HEK293 (cell line): Measurements from ENCODE around the gene RPUSD2.

Experiments used
- CTCF ChIA-PET: fragments of 350-600 bp; formaldehyde crosslinking; extraction: SDS; loops from one replicate; lab custom pipeline; 2021; ENCODE audit warnings: antibody characterized with exemption; lab: Yijun Ruan, JAX
- POLR2A ChIA-PET: fragments of 300-600 bp; formaldehyde crosslinking; extraction: SDS; loops from one replicate; lab custom pipeline; 2020; ENCODE audit warnings: antibody characterized with exemption, inconsistent platforms; lab: Yijun Ruan, JAX
- H3K27ac ChIP-seq: fragments of 200-500 bp; sonication (Bioruptor generic); 2 replicates; pipeline ENCODE4 v1.5.1; 2014; ENCODE audit warnings: low read depth, low read length, control low read depth, inconsistent platforms; ENCODE audit errors: extremely low read depth
- H3K36me3 ChIP-seq, 2 experiments: fragments of 200-500 bp in 1 of 2; sonication (Bioruptor generic) in 1 of 2; 1 replicate in 1 of 2; 2 replicates in 1 of 2; pipeline ENCODE4 v1.5.1; 2014 to 2017; ENCODE audit warnings: inconsistent platforms in 2 of 2, low read length in 2 of 2; ENCODE audit not compliant: control insufficient read depth in 2 of 2, insufficient read depth in 1 of 2
- H3K4me1 ChIP-seq: fragments of 200-500 bp; sonication (Bioruptor generic); 2 replicates; pipeline ENCODE4 v1.5.1; 2014; ENCODE audit warnings: mild to moderate bottlenecking, low read length, inconsistent platforms; ENCODE audit not compliant: control insufficient read depth, insufficient read depth
- H3K4me3 ChIP-seq: 2 replicates; pipeline ENCODE4 v1.5.1; 2011; ENCODE audit warnings: low read depth, mild to moderate bottlenecking, control low read depth, low read length, moderate library complexity
- H3K9me3 ChIP-seq: fragments of 200-500 bp; sonication (Bioruptor generic); 2 replicates; pipeline ENCODE4 v1.5.1; 2014; ENCODE audit warnings: low read depth, low read length, inconsistent platforms; ENCODE audit not compliant: control insufficient read depth, insufficient read depth
- BCL6B ChIP-seq: fragments of 450-650 bp; formaldehyde crosslinking; IDR thresholded peaks from 2 replicates; pipeline ENCODE4 v1.5.1; 2017; ENCODE audit warnings: missing biosample characterization, missing genetic modification characterization
- HOXC10 ChIP-seq: sonication (generic); formaldehyde crosslinking; IDR thresholded peaks from 2 replicates; pipeline ENCODE4 v1.8.1; 2023; ENCODE audit warnings: mild to moderate bottlenecking, missing genetic modification reagents
- KLF17 ChIP-seq: fragments of 450-650 bp; formaldehyde crosslinking; IDR thresholded peaks from 2 replicates; pipeline ENCODE4 v1.5.1; 2016; ENCODE audit warnings: missing biosample characterization, missing genetic modification characterization
- KLF8 ChIP-seq: fragments of 450-650 bp; formaldehyde crosslinking; IDR thresholded peaks from 2 replicates; pipeline ENCODE4 v1.5.1; 2016; ENCODE audit warnings: missing biosample characterization, missing genetic modification characterization
- SP7 ChIP-seq: fragments of 450-650 bp; formaldehyde crosslinking; IDR thresholded peaks from 2 replicates; pipeline ENCODE4 v1.5.1; 2016; ENCODE audit warnings: missing biosample characterization, missing genetic modification characterization
- ZBTB21 ChIP-seq: fragments of 450-650 bp; formaldehyde crosslinking; IDR thresholded peaks from 2 replicates; pipeline ENCODE4 v1.5.1; 2017; ENCODE audit warnings: missing biosample characterization, missing genetic modification characterization
- ZNF148 ChIP-seq: fragments of 450-650 bp; formaldehyde crosslinking; IDR thresholded peaks from 2 replicates; pipeline ENCODE4 v1.5.0; 2017; ENCODE audit warnings: missing biosample characterization, missing genetic modification characterization, borderline replicate concordance
- ZNF2 ChIP-seq: fragments of 450-650 bp; formaldehyde crosslinking; IDR thresholded peaks from 2 replicates; pipeline ENCODE4 v1.5.1; 2016; ENCODE audit warnings: missing biosample characterization, missing genetic modification characterization
- ZNF324 ChIP-seq: fragments of 450-650 bp; formaldehyde crosslinking; IDR thresholded peaks from 2 replicates; pipeline ENCODE4 v1.5.1; 2016; ENCODE audit warnings: missing biosample characterization, missing genetic modification characterization
- ZNF335 ChIP-seq: fragments of 450-650 bp; formaldehyde crosslinking; conservative IDR thresholded peaks from 2 replicates; pipeline ENCODE4 v1.5.1; 2016; ENCODE audit warnings: missing biosample characterization, missing genetic modification characterization
- ZNF350 ChIP-seq: fragments of 450-650 bp; formaldehyde crosslinking; IDR thresholded peaks from 2 replicates; pipeline ENCODE4 v1.5.0; 2017; ENCODE audit warnings: missing biosample characterization, mild to moderate bottlenecking, missing genetic modification characterization
- ZNF394 ChIP-seq: fragments of 450-650 bp; formaldehyde crosslinking; IDR thresholded peaks from 2 replicates; pipeline ENCODE4 v1.5.1; 2016; ENCODE audit warnings: missing biosample characterization, missing genetic modification characterization, mild to moderate bottlenecking, moderate library complexity, borderline replicate concordance
- ZNF514 ChIP-seq: fragments of 450-650 bp; formaldehyde crosslinking; IDR thresholded peaks from 2 replicates; pipeline ENCODE4 v1.5.1; 2016; ENCODE audit warnings: missing biosample characterization, missing genetic modification characterization
- ZNF518A ChIP-seq: fragments of 450-650 bp; formaldehyde crosslinking; conservative IDR thresholded peaks from 2 replicates; pipeline ENCODE4 v1.5.1; 2016; ENCODE audit warnings: low read depth, missing biosample characterization, missing genetic modification characterization
- ZNF585B ChIP-seq: fragments of 450-650 bp; formaldehyde crosslinking; IDR thresholded peaks from 2 replicates; pipeline ENCODE4 v1.5.1; 2016; ENCODE audit warnings: missing biosample characterization, missing genetic modification characterization
- ZNF600 ChIP-seq: fragments of 450-650 bp; formaldehyde crosslinking; IDR thresholded peaks from 2 replicates; pipeline ENCODE4 v1.5.1; 2016; ENCODE audit warnings: missing biosample characterization, missing genetic modification characterization
- ZNF639 ChIP-seq: fragments of 450-650 bp; formaldehyde crosslinking; IDR thresholded peaks from 2 replicates; pipeline ENCODE4 v1.5.1; 2016; ENCODE audit warnings: missing biosample characterization, missing genetic modification characterization
- ZNF677 ChIP-seq: fragments of 450-650 bp; IDR thresholded peaks from 2 replicates; pipeline ENCODE4 v1.5.0; 2018; ENCODE audit warnings: missing biosample characterization, mild to moderate bottlenecking, missing genetic modification characterization, moderate library complexity
- ZSCAN18 ChIP-seq: fragments of 450-650 bp; formaldehyde crosslinking; IDR thresholded peaks from 2 replicates; pipeline ENCODE4 v1.5.1; 2016; ENCODE audit warnings: missing biosample characterization, missing genetic modification characterization
- ZSCAN5A ChIP-seq: fragments of 450-650 bp; formaldehyde crosslinking; IDR thresholded peaks from 2 replicates; pipeline ENCODE4 v1.5.1; 2016; ENCODE audit warnings: missing biosample characterization, missing genetic modification characterization
- ZXDB ChIP-seq: fragments of 450-650 bp; formaldehyde crosslinking; IDR thresholded peaks from 2 replicates; pipeline ENCODE4 v1.5.1; 2016; ENCODE audit warnings: missing biosample characterization, missing genetic modification characterization

Gene RPUSD2

GRCh38 chr15:40593588-40594428, 24.7 kb downstream of the RPUSD2 start, which contains the start of gene KNL1:
KNL1 (plus strand) TSS chr15:40594249; CDS start chr15:40602932, 8,683 bp downstream.
- peak within 1 kb of the TSS; percentile 77 for H3K27ac ChIP-seq
- no peaks in the 10 kb centered on the region for H3K36me3 ChIP-seq
- H3K4me1 ChIP-seq, result no peaks in the 10 kb centered on the region
- no peaks in the 10 kb centered on the region for H3K9me3 ChIP-seq
- CTCF ChIA-PET, result interaction anchor here (0.6 kb wide), 1 partner anchor 51 kb away, joined by 3 read pairs; no protein-coding TSS in a partner anchor
- POLR2A ChIA-PET, result interaction anchor here (1.2 kb wide), 1 partner anchor 25 kb away, joined by 5 read pairs; the partner anchor contains the start of gene RPUSD2
- peak within 1 kb of the TSS; percentile 52 for H3K4me3 ChIP-seq
- TF ChIP-seq ZNF2 (tag by site-specific recombination) (peak; percentile 65; the same call in 1 of the 2 replicates), ZNF335 (tag by site-specific recombination) (peak; percentile 98), ZSCAN18 (tag by site-specific recombination) (peak; percentile 85; the same call in 1 of the 2 replicates), HOXC10 (CRISPR knock-in tag) (no peak), ZNF585B (tag by site-specific recombination) (no peak), ZBTB21 (peak; percentile 90), KLF8 (tag by site-specific recombination) (peak; percentile 29; the same call in 1 of the 2 replicates), SP7 (0 out of 2 replicates have a peak, but pooled peaks have one; percentile 75), ZNF518A (tag by site-specific recombination) (peak; percentile 45), ZSCAN5A (tag by site-specific recombination) (no peak), ZNF600 (tag by site-specific recombination) (peak; percentile 64; the same call in 1 of the 2 replicates), KLF17 (tag by site-specific recombination) (peak; percentile 87; the same call in 1 of the 2 replicates), ZNF514 (tag by site-specific recombination) (no peak), ZNF639 (peak; percentile 92), ZNF148 (tag by site-specific recombination) (peak; percentile 53; the same call in 1 of the 2 replicates), BCL6B (peak; percentile 5), ZNF394 (peak; percentile 63), ZNF677 (tag by site-specific recombination) (no peak), ZXDB (tag by site-specific recombination) (peak; percentile 83), ZNF350 (no peak), ZNF324 (tag by site-specific recombination) (peak; percentile 91)
